K562 (cell line): ENCODE measurements around the gene ETNK2. TPM values are rescaled to one million over a fixed set of nuclear protein-coding genes. Genes with fewer than 3 reads are reported as not detected.

ENCODE experiments used
- FOSL1 ChIP-seq: fragments of 200-800 bp; sonication (Bioruptor generic); conservative IDR thresholded peaks from 2 replicates; pipeline ENCODE4 v1.6.1; 2016; ENCODE audit warnings: missing genetic modification characterization, missing compliant biosample characterization
- FOXO4 ChIP-seq: fragments of 450-650 bp; formaldehyde crosslinking; IDR thresholded peaks from 2 replicates; pipeline ENCODE4 v1.4.0; 2020; ENCODE audit warnings: mild to moderate bottlenecking, moderate library complexity
- NFE2 ChIP-seq: IDR thresholded peaks from 2 replicates; pipeline ENCODE4 v1.6.1; 2014; ENCODE audit warnings: antibody characterized with exemption, low read depth
- REST ChIP-seq, 2 experiments: fragments of 450-650 bp; formaldehyde crosslinking in 1 of 2; IDR thresholded peaks; 2 replicates each; pipeline versions ENCODE4 v1.4.0 to v1.6.1; 2014 to 2020; ENCODE audit warnings: mild to moderate bottlenecking in 2 of 2, borderline replicate concordance in 1 of 2, low read depth in 1 of 2
- USF2 ChIP-seq: sonication (generic); formaldehyde crosslinking; IDR thresholded peaks from 2 replicates; pipeline ENCODE4 v1.5.0; 2020; ENCODE audit warnings: missing genetic modification reagents
- ZNF407 ChIP-seq: fragments of 450-650 bp; IDR thresholded peaks from 2 replicates; pipeline ENCODE4 v1.6.1; 2016; ENCODE audit warnings: low read depth
- ZNF780A ChIP-seq: fragments of 250-450 bp; sonication (Bioruptor Pico); IDR thresholded peaks from 2 replicates; pipeline ENCODE4 v1.5.0; 2021; ENCODE audit warnings: mild to moderate bottlenecking
- polyA plus RNA-seq, 8 experiments: library from polyadenylated mRNA; depleted of rRNA in 4 of 8; stranded (reverse) in 5 of 8; unstranded in 3 of 8; fragments of >200 nt; fragmentation: Nextera tagmentation in 2 of 8; fragmentation: Illumina TruSeq in 1 of 8; extraction: Ambion mirVana in 2 of 8; extraction: Trizol in 1 of 8; gene quantifications; 2 replicates each; pipeline versions ENCODE4 v1.2.1 to v1.2.3, GENCODE V29; 2011 to 2014; ENCODE audit warnings: inconsistent platforms in 1 of 8, missing spikeins in 1 of 8
- total RNA-seq, 7 experiments: library from RNA; depleted of rRNA in 6 of 7; stranded (reverse); fragments of >200 nt in 6 of 7; fragmentation: Illumina TruSeq in 2 of 7; extraction: Trizol in 2 of 7; gene quantifications; 2 replicates each; pipeline versions ENCODE4 v1.2.1 to v1.2.3, GENCODE V29; 2011 to 2021; ENCODE audit warnings: low replicate concordance in 1 of 7

The ETNK2 gene
- total and polyA plus RNA-seq, 9 of the 15 experiments (the other 6 are each of a cell fraction or from before 2014, with no cell fraction given): 0.03 to 0.38 (median 0.13) TPM; not detected in 4

- no peak for TF ChIP-seq USF2 (CRISPR knock-in tag)
- TF ChIP-seq ZNF780A (CRISPR knock-in tag): no peak
- TF ChIP-seq FOXO4: 0 out of 2 replicates have a peak, but pooled peaks have one; percentile 54
- TF ChIP-seq ZNF407: no peak
- peak; percentile 77 for TF ChIP-seq NFE2
- no peak for TF ChIP-seq FOSL1 (tag)
- TF ChIP-seq REST (IDR thresholded peaks at IDR 0.05; ENCODE audit: borderline replicate concordance): peak; percentile 27
- TF ChIP-seq REST (CRISPR knock-in tag; IDR thresholded peaks at IDR 0.05; ENCODE audit: low read depth): peak; percentile 36; the same call in 1 of the 2 replicates
These were observed 26.8 kb upstream of the ETNK2 start (continued) for GRCh38 chr1:204178487-204179281.
